ENCODE measurements around the gene C1QBP.

C1QBP gene

DNA sequence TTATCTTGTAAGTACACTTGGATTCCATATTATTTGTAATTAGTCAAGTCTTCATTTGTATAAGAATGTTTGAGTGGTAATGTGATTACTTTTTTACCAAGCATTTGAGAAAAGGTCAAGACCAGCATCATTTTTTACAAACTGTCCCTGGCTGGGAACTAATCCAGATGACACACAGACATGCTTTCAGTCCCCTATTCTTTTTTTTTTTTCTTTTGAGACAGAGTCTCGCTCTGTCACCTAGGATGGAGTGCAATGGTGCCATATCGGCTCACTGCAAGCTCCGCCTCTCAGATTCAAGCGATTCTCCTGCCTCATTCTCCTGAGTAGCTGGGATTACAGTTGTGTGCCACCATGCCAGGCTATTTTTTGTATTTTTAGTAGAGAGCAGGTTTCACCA, 42.5 kb upstream of the C1QBP start:
- H3K27ac ChIP-seq (ENCODE audit: poor library complexity, severe bottlenecking) = no peak overlapping the region
- no peaks in the 10 kb centered on the region for H3K27me3 ChIP-seq (ENCODE audit: insufficient read depth, poor library complexity, severe bottlenecking)
- ATAC-seq (ENCODE audit: low read depth) (no peak), DNase-seq (ENCODE audit: low spot score) (no peak)
- TF ChIP-seq, protein P1, sequence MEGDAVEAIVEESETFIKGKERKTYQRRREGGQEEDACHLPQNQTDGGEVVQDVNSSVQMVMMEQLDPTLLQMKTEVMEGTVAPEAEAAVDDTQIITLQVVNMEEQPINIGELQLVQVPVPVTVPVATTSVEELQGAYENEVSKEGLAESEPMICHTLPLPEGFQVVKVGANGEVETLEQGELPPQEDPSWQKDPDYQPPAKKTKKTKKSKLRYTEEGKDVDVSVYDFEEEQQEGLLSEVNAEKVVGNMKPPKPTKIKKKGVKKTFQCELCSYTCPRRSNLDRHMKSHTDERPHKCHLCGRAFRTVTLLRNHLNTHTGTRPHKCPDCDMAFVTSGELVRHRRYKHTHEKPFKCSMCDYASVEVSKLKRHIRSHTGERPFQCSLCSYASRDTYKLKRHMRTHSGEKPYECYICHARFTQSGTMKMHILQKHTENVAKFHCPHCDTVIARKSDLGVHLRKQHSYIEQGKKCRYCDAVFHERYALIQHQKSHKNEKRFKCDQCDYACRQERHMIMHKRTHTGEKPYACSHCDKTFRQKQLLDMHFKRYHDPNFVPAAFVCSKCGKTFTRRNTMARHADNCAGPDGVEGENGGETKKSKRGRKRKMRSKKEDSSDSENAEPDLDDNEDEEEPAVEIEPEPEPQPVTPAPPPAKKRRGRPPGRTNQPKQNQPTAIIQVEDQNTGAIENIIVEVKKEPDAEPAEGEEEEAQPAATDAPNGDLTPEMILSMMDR (IDR thresholded peaks at IDR 0.05; ENCODE audit: poor library complexity, severe bottlenecking) = no peak
- no peaks in the 10 kb centered on the region for H3K9me3 ChIP-seq (ENCODE audit: severe bottlenecking)
- H3K36me3 ChIP-seq (ENCODE audit: low read depth) = peaks cover 84% of the 10 kb centered on the region
- H3K4me3 ChIP-seq (ENCODE audit: severe bottlenecking) = no peak overlapping the region
- H3K4me1 ChIP-seq (ENCODE audit: insufficient read depth, poor library complexity, severe bottlenecking) = peaks cover 8% of the 10 kb centered on the region

DNA sequence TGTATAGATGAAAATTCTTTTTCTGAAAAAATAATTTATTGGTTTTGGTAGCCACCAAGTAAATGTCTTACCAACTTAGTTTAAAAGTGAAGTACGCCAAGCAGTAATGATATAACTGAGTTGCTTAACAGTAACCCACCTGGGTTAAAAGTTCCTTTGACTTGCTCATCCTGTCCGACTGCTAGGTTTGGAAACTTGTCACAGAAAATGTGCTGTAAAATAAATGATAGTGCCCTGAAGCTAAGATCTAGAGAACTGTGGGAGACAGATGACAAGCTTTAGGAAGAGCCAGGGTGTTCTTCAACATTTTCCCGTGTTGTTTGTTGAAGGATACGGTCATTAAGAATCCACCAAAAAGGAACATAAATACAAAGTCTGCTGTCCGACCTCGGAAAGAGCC, 42.0 kb upstream of the C1QBP start:
- H3K4me3 ChIP-seq (ENCODE audit: severe bottlenecking) = no peak overlapping the region
- ATAC-seq (ENCODE audit: low read depth) (no peak), DNase-seq (ENCODE audit: low spot score) (no peak)
- peaks cover 89% of the 10 kb centered on the region for H3K36me3 ChIP-seq (ENCODE audit: low read depth)
- H3K27me3 ChIP-seq (ENCODE audit: insufficient read depth, poor library complexity, severe bottlenecking) = no peaks in the 10 kb centered on the region
- peaks cover 8% of the 10 kb centered on the region for H3K4me1 ChIP-seq (ENCODE audit: insufficient read depth, poor library complexity, severe bottlenecking)
- TF ChIP-seq, protein P1 (IDR thresholded peaks at IDR 0.05; ENCODE audit: poor library complexity, severe bottlenecking) = no peak
- no peak overlapping the region for H3K27ac ChIP-seq (ENCODE audit: poor library complexity, severe bottlenecking)
- no peaks in the 10 kb centered on the region for H3K9me3 ChIP-seq (ENCODE audit: severe bottlenecking)

GRCh38 chr17:5478992-5479391, 40.0 kb upstream of the C1QBP start:
- DNase-seq (ENCODE audit: low spot score) (no peak), ATAC-seq (ENCODE audit: low read depth) (no peak)
- H3K9me3 ChIP-seq (ENCODE audit: severe bottlenecking) = no peaks in the 10 kb centered on the region
- no peak overlapping the region for H3K27ac ChIP-seq (ENCODE audit: poor library complexity, severe bottlenecking)
- no peaks in the 10 kb centered on the region for H3K4me1 ChIP-seq (ENCODE audit: insufficient read depth, poor library complexity, severe bottlenecking)
- H3K36me3 ChIP-seq (ENCODE audit: low read depth) = peaks cover 94% of the 10 kb centered on the region
- TF ChIP-seq, protein P1 (IDR thresholded peaks at IDR 0.05; ENCODE audit: poor library complexity, severe bottlenecking) = no peak
- no peaks in the 10 kb centered on the region for H3K27me3 ChIP-seq (ENCODE audit: insufficient read depth, poor library complexity, severe bottlenecking)
- no peak overlapping the region for H3K4me3 ChIP-seq (ENCODE audit: severe bottlenecking)

GRCh38 chr17:5473906-5474305, 35.0 kb upstream of the C1QBP start:
- peaks cover 64% of the 10 kb centered on the region for H3K36me3 ChIP-seq (ENCODE audit: low read depth)
- H3K27me3 ChIP-seq (ENCODE audit: insufficient read depth, poor library complexity, severe bottlenecking) = no peaks in the 10 kb centered on the region
- ATAC-seq (ENCODE audit: low read depth) = no peak

DNA sequence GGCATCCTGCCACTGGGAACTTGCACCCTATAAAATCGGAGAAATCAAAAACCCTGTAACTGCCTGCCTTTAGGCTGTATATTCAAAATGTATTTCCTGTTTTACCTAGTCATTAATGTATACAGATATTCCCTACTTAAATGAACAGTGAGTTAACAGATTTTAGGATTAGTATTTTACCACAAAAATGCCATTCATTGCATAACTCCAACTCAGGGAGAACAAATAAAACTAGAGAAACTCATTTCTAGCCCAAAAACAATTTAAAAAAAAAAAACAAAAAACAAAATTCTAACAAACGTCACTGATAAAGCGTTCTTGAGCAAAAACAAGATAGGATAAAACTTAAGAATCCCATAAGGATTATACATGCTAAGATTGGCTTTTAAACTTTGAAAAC, 33.6 kb upstream of the C1QBP start:
- no peaks in the 10 kb centered on the region for H3K9me3 ChIP-seq (ENCODE audit: severe bottlenecking)
- H3K27me3 ChIP-seq (ENCODE audit: insufficient read depth, poor library complexity, severe bottlenecking) = no peaks in the 10 kb centered on the region
- no peak for ATAC-seq (ENCODE audit: low read depth)
- H3K27ac ChIP-seq (ENCODE audit: poor library complexity, severe bottlenecking) = no peak overlapping the region
- peaks cover 50% of the 10 kb centered on the region for H3K36me3 ChIP-seq (ENCODE audit: low read depth)
- H3K4me1 ChIP-seq (ENCODE audit: insufficient read depth, poor library complexity, severe bottlenecking) = peaks cover 4% of the 10 kb centered on the region
- TF ChIP-seq, protein P1 (IDR thresholded peaks at IDR 0.05; ENCODE audit: poor library complexity, severe bottlenecking) = no peak
- DNase-seq (ENCODE audit: low spot score) = no peak
- H3K4me3 ChIP-seq (ENCODE audit: severe bottlenecking) = no peak overlapping the region

More at GRCh38 chr17:5473906-5474305, 35.0 kb upstream of the C1QBP start:
- Histone ChIP-seq H3K27ac (ENCODE audit: poor library complexity, severe bottlenecking) (no peak overlapping the region), H3K4me1 (ENCODE audit: insufficient read depth, poor library complexity, severe bottlenecking) (peaks cover 4% of the 10 kb centered on the region), H3K4me3 (ENCODE audit: severe bottlenecking) (no peak overlapping the region), H3K9me3 (ENCODE audit: severe bottlenecking) (no peaks in the 10 kb centered on the region)
- TF ChIP-seq, protein P1 (IDR thresholded peaks at IDR 0.05; ENCODE audit: poor library complexity, severe bottlenecking) = no peak
- DNase-seq (ENCODE audit: low spot score) = no peak

Measured in RWPE2 (cell line).